Pancreas (tissue), 10 donors: ENCODE data around the gene WDR81. TPM values are rescaled to one million over a fixed set of nuclear protein-coding genes. Genes with fewer than 3 reads are reported as not detected.

Experiments
- ATAC-seq, 4 donors: fragments of 200-7000 bp; cut with Tn5 transposase; one replicate each; pipeline versions ENCODE4 v1.8.0 to v1.9.1; 2020; ENCODE audit warnings: mild to moderate bottlenecking in 4 of 4, moderate library complexity in 4 of 4
- DNase-seq, 6 donors: peaks; one replicate each; pipeline ENCODE4 v3.0.0-alpha.2; 2020
- FAIRE-seq: peaks from 2 replicates; lab custom pipeline; 2012; peaks lifted over from hg19 to GRCh38; lab: Jason Lieb, UNC
- H3K27ac ChIP-seq, 4 donors: fragments of 200-600 bp; sonication (generic); 1 replicate in 3 of 4; 2 replicates in 1 of 4; pipeline versions ENCODE4 v1.5.0 to v1.8.0; 2020
- H3K27me3 ChIP-seq, 4 donors: fragments of 200-600 bp; one replicate each; pipeline ENCODE4 v1.8.0; 2021
- H3K36me3 ChIP-seq, 3 donors: fragments of 200-600 bp; sonication (generic) in 1 of 3; one replicate each; pipeline versions ENCODE4 v1.5.0 to v1.8.0; 2020 to 2021
- H3K4me1 ChIP-seq, 3 donors: fragments of 200-600 bp; one replicate each; pipeline ENCODE4 v1.8.0; 2021
- H3K4me3 ChIP-seq, 4 donors: fragments of 200-600 bp; sonication (generic) in 2 of 4; one replicate each; pipeline versions ENCODE4 v1.5.0 to v1.8.0; 2020 to 2021
- H3K9me3 ChIP-seq, 4 donors: fragments of 200-600 bp; one replicate each; pipeline ENCODE4 v1.8.0; 2021
- WGBS, 2 donors: extraction: QIAGEN DNeasy Blood & Tissue Kit; methylation state at CpG; one replicate each; pipeline ENCODE4 v1.1.7; 2013; 5-methylcytosine and 5-hydroxymethylcytosine counted together
- intact Hi-C, 3 donors: fragments of 100-400 bp; cut with DNase I; formaldehyde crosslinking; loops; one replicate each; pipeline versions ENCODE4 v1.11.1 to v1.14.2; 2022
- polyA plus RNA-seq, 2 donors: library from polyadenylated mRNA; stranded (reverse); fragments of 200-250 nt; gene quantifications; one replicate each; pipeline ENCODE4 v1.2.3, GENCODE V29; 2013
- total RNA-seq, 6 donors: library from RNA; stranded (reverse); fragmentation: NEBNext Ultra II Directional in 4 of 6; extraction: Animal tissue kit (Norgen Biotek cat#: 25700) in 4 of 6; gene quantifications; one replicate each; pipeline versions ENCODE4 v1.2.1 to v1.2.4, GENCODE V29; 2021 to 2023
- TF ChIP-seq, protein P1 (sequence below), 4 donors: fragments of 200-600 bp; sonication (generic) in 3 of 4; IDR thresholded peaks; one replicate each; pipeline versions ENCODE4 v1.5.0 to v1.8.0; 2021; ENCODE audit warnings: antibody characterized with exemption in 4 of 4
- donor health status: healthy with polysubstance abuse.
- donor health status: DM: no; HTN: no; CAD: no; lungs with moderate emphysema.
- donor health status: DM: no; HTN: no; CAD: no.
- donor health status: control.
- donor health status: control.
- donor health status: Bipolar disorder and iron deficiency.
- donor health status: DM: yes; HTN: yes; CAD: no.
- donor health status: DM: no; HTN: no; CAD: no.
- donor health status: DM: no; HTN: no; CAD: no.
- donor health status: DM: yes; HTN: yes; CAD: no.

The WDR81 gene
- total and polyA plus RNA-seq, 8 donors = 5.7 to 24.4 (median 9.4) TPM

DNA sequence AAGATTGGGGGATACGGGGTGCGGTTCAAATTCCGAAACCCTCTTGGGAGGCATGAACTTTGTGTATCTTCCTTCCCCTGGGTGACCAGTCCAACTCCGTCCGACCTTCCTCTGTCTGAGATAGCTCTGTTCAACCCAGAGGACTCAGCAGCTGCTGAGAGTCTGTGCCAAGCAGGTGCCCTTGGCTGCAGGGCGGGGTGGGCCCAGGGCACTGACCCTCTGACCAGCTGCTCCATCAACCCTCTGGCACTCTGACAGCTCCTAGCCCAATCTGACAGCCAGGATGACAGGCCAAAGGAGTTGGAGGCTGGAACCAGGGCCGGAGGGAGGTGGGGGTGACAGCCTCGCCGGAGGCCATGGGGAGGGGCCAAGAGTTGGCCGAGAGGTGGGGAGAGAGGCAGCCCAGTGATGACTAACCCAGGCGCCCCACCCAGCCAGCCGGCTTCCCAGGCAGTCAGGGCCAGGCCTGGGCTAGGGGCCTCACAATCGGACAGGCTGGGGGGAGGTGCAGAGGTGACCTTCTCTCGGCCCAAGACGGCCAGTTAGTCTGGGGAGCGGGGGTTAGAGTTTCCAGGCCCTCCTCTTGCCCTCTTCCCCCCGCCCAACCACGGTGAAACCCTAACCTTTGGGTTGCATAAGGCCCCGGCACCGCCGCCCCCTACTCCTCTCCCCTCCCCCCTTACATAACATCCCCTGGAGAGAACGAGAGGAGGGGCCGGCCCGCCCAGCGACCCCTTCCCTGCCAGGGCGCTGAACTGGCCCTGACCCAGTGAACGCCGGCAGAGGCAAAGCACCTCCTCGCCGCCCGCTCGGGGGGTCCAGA is 9.3 kb upstream of the WDR81 start:
- DNase-seq (peak; percentile 83 to 94 (median 89)), FAIRE-seq (no peak), ATAC-seq (peak; percentile 34 to 53 (median 51))
- WGBS, 2 donors = 1 to 4% methylated on average over 17 to 32 of the region's 32 CpGs
- Histone ChIP-seq H3K9me3 (no peaks in the 10 kb centered on the region), H3K27ac (peak overlapping the region; percentile 80 to 96 (median 86)), H3K27me3 (no peaks in the 10 kb centered on the region), H3K4me3 (peak overlapping the region; percentile 68 to 90 (median 80)), H3K36me3 (no peaks in the 10 kb centered on the region), H3K4me1 (peaks cover 13 to 25% (median 17%) of the 10 kb centered on the region in 3 donors)
- intact Hi-C loops = no loop called here
- TF ChIP-seq, protein P1, sequence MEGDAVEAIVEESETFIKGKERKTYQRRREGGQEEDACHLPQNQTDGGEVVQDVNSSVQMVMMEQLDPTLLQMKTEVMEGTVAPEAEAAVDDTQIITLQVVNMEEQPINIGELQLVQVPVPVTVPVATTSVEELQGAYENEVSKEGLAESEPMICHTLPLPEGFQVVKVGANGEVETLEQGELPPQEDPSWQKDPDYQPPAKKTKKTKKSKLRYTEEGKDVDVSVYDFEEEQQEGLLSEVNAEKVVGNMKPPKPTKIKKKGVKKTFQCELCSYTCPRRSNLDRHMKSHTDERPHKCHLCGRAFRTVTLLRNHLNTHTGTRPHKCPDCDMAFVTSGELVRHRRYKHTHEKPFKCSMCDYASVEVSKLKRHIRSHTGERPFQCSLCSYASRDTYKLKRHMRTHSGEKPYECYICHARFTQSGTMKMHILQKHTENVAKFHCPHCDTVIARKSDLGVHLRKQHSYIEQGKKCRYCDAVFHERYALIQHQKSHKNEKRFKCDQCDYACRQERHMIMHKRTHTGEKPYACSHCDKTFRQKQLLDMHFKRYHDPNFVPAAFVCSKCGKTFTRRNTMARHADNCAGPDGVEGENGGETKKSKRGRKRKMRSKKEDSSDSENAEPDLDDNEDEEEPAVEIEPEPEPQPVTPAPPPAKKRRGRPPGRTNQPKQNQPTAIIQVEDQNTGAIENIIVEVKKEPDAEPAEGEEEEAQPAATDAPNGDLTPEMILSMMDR (IDR thresholded peaks at IDR 0.05) = no peak

DNA sequence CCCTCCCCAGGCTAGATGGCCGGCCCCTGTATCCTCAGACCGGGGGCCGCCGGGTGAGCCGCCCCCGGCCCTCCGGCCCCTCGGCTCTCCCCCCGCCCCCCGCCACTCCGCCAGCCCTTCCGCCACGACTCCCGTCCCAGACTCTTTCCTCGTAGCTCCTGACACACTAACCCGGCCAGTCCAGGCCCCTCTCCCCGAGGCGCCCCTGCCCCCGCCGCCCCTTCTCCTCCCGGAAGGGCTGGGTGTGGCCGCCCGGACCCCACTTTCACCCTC is 8.8 kb upstream of the WDR81 start:
- no peak for ATAC-seq
- intact Hi-C loops = no loop called here
- FAIRE-seq = no peak
- peaks cover 10 to 29% (median 17%) of the 10 kb centered on the region in 3 donors for H3K4me1 ChIP-seq
- H3K36me3 ChIP-seq = no peaks in the 10 kb centered on the region
- WGBS, 2 donors = 1% methylated on average over 14 to 23 of the region's 23 CpGs
- H3K4me3 ChIP-seq = peak overlapping the region; percentile 68 to 90 (median 80)
- H3K27ac ChIP-seq = peak overlapping the region; percentile 80 to 96 (median 86)
- no peaks in the 10 kb centered on the region for H3K27me3 ChIP-seq
- H3K9me3 ChIP-seq = no peaks in the 10 kb centered on the region
- TF ChIP-seq, protein P1 (IDR thresholded peaks at IDR 0.05) = no peak
- no peak for DNase-seq

DNA sequence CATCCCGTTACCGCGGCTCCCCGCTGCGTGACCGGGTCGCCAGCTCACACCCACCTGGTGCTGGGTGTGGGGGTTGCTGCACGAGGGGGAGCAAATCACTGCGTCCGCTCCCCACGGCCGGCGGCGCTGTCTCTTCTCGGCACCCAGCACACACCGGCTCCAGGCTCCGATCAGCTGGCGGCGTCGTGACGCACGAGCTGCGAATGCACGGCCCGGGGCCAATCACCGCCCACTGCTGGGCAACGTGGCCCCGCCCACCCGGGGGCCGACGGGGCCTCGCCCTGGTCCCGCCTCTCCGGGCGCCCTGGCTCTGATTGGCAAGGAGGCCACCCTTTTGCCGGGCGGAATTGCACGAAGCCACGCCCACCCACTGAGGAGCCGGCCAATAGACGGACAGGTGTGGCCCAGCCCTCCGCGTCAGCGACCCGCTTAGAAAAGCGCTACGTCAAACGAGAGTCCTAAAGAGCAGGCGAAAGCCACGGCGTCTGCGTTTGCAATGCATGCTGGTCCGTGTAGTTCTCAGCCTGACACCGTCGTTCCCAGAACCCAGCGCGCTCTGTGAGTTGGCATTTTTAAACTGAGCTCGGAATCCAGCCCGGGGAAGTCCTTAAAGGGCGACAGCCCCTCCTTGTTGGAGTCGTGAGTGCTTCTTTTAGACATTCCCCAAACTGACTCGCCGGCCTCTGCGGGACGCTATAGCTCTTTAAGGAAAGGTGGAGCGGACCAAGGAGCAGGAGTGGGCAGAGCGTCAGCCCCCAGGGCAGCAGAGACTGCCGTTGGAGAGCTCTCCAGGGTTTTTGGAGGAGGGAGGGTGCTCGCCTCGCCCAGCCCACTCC is 8.2 kb upstream of the WDR81 start:
- intact Hi-C loops = no loop called here
- 0 to 1% methylated on average over 70 of the region's 70 CpGs for WGBS, 2 donors
- Histone ChIP-seq H3K4me3 (peak overlapping the region; percentile 77 to 90 (median 83)), H3K36me3 (no peaks in the 10 kb centered on the region), H3K27me3 (no peaks in the 10 kb centered on the region), H3K27ac (peak overlapping the region; percentile 96 to 99 (median 98)), H3K4me1 (peaks cover 10 to 26% (median 17%) of the 10 kb centered on the region in 3 donors), H3K9me3 (no peaks in the 10 kb centered on the region)
- FAIRE-seq (peak; percentile 97), DNase-seq (peak; percentile 99 to 100 (median 100)), ATAC-seq (peak; percentile 74 to 83 (median 76))
- TF ChIP-seq, protein P1 (IDR thresholded peaks at IDR 0.05) = no peak

DNA sequence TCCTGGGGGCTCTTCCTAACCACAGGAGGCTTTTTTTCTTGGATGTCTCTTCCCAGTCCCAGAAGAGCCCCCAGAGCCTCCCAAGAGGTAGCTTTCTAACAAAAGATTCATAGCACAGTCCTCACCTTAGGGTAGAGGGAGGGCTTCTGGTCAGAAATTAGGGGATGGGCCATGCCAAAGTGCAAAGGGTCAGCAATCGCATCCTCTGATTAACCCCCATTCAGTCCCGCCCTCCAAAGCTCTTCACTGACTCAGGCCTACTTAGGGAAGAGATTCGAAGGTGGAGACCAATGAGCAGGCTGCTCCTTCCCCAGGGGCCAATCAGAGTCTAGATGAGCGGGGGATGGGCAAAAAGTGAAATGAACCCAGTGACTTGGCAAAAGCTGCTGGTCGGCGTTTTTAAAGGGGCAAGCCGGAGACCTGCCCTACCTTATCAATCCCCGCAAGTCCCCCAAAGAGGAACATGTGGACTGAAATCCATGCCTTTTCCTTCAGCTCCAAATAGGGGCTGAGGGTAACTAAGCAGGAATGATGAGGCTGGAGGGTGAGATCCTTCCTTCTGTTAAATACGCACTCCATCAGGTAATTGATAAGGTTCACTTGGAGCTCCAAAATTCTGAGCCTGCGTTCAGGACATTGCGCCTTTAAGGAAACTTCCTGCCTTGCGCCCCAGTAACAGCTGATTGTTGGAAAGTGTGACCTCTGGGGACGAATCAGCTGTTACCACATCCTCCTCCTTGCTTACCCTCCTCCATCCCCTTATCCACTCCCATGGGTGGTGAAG is 7.4 kb upstream of the WDR81 start:
- peak; percentile 73 to 95 (median 90) for DNase-seq
- H3K4me1 ChIP-seq = peaks cover 10 to 26% (median 17%) of the 10 kb centered on the region in 3 donors
- 0 to 1% methylated on average over 13 of the region's 13 CpGs for WGBS, 2 donors
- TF ChIP-seq, protein P1 (IDR thresholded peaks at IDR 0.05) = no peak
- H3K4me3 ChIP-seq = peak overlapping the region; percentile 64 to 83 (median 74)
- no peaks in the 10 kb centered on the region for H3K36me3 ChIP-seq
- H3K27ac ChIP-seq = peak overlapping the region; percentile 91 to 99 (median 98)
- no peaks in the 10 kb centered on the region for H3K9me3 ChIP-seq
- peak; percentile 90 for FAIRE-seq
- no peaks in the 10 kb centered on the region for H3K27me3 ChIP-seq
- intact Hi-C loops = no loop called here
- ATAC-seq = peak; percentile 63 to 81 (median 74)
